ENCODE data around the gene GTF3C4. TPM values are rescaled to one million over a fixed set of nuclear protein-coding genes. Genes with fewer than 3 reads are reported as not detected.
A peak's percentile ranks its signal among the peaks of the same experiment; 100 is the strongest.

The GTF3C4 gene, protein sequence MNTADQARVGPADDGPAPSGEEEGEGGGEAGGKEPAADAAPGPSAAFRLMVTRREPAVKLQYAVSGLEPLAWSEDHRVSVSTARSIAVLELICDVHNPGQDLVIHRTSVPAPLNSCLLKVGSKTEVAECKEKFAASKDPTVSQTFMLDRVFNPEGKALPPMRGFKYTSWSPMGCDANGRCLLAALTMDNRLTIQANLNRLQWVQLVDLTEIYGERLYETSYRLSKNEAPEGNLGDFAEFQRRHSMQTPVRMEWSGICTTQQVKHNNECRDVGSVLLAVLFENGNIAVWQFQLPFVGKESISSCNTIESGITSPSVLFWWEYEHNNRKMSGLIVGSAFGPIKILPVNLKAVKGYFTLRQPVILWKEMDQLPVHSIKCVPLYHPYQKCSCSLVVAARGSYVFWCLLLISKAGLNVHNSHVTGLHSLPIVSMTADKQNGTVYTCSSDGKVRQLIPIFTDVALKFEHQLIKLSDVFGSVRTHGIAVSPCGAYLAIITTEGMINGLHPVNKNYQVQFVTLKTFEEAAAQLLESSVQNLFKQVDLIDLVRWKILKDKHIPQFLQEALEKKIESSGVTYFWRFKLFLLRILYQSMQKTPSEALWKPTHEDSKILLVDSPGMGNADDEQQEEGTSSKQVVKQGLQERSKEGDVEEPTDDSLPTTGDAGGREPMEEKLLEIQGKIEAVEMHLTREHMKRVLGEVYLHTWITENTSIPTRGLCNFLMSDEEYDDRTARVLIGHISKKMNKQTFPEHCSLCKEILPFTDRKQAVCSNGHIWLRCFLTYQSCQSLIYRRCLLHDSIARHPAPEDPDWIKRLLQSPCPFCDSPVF
- 42.5 and 43.6 TPM in 2 replicates for total RNA-seq (2021)
- long read RNA-seq, full-length matches to known transcripts, result 10 of 57 reads
- long read RNA-seq, partial matches to known transcripts, result 36 of 57 reads
- long read RNA-seq, other reads (novel, unspliced or antisense), result 11 of 57 reads

DNA sequence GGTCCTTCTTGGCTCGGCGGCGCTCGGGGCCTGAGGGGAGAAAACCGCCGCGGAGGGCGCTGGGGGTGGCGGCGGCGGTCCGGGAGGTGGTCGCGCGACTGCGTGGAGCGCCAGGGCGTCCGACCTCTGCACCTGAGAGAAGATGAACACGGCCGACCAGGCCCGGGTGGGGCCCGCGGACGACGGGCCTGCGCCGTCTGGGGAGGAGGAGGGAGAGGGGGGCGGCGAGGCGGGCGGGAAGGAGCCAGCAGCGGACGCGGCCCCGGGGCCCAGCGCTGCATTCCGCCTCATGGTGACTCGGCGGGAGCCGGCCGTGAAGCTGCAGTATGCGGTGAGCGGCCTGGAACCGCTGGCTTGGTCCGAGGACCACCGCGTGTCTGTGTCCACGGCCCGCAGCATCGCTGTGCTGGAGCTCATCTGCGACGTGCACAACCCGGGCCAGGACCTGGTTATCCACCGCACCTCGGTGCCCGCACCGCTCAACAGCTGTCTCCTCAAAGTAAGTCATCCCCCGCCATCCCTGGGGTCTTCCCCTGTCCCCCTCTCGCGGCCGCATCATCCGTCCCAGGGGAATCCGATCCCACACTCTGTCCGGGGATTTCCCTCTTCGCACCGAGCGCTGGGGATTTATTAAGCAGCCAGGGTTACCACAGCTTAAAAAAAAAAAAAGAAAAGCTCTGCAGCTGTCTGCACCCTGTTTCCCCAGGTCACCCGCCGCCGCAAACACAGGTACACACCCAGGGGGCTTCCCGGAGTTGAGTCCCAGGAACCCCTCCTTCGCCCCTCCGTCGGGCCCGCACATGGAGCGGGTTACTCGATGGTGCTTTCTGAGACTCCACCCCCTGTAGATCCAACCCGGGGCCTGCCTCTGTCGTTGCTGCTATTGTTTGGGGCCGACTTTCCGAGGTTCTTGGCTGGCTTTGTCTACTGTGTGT, at the start of gene GTF3C4:
Gene GTF3C4 (plus strand): TSS at position 8 of the 935 bp plus-strand sequence. CDS start 135 bp downstream, at position 143.
- TF ChIP-seq, protein P1, sequence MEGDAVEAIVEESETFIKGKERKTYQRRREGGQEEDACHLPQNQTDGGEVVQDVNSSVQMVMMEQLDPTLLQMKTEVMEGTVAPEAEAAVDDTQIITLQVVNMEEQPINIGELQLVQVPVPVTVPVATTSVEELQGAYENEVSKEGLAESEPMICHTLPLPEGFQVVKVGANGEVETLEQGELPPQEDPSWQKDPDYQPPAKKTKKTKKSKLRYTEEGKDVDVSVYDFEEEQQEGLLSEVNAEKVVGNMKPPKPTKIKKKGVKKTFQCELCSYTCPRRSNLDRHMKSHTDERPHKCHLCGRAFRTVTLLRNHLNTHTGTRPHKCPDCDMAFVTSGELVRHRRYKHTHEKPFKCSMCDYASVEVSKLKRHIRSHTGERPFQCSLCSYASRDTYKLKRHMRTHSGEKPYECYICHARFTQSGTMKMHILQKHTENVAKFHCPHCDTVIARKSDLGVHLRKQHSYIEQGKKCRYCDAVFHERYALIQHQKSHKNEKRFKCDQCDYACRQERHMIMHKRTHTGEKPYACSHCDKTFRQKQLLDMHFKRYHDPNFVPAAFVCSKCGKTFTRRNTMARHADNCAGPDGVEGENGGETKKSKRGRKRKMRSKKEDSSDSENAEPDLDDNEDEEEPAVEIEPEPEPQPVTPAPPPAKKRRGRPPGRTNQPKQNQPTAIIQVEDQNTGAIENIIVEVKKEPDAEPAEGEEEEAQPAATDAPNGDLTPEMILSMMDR (conservative IDR thresholded peaks at IDR 0.05), result no peak
- Histone ChIP-seq H3K4me2 (ENCODE audit: insufficient read depth, insufficient read length, low read length) (peak within 1 kb of the TSS; percentile 81), H3K79me2 (ENCODE audit: insufficient read depth, low read length) (peaks cover 43% of the 10 kb centered on the region), H3T11ph (ENCODE audit: low read length) (no peak within 1 kb of the TSS), H2AK5ac (ENCODE audit: insufficient read length, low read length) (no peak within 1 kb of the TSS), H3K9me3 (ENCODE audit: control insufficient read depth, low read depth, low read length) (no peaks in the 10 kb centered on the region), H2AFZ (ENCODE audit: low read length) (no peak within 1 kb of the TSS), H4K8ac (replicated peaks; ENCODE audit: insufficient read length, low read depth, low read length) (no peak within 1 kb of the TSS), H4K91ac (ENCODE audit: insufficient read length, low read depth, low read length) (no peak within 1 kb of the TSS), H3K23me2 (ENCODE audit: insufficient read length, low read depth, low read length, poor library complexity, severe bottlenecking) (peaks cover 5% of the 10 kb centered on the region), H2BK5ac (ENCODE audit: insufficient read length, low read length) (no peak within 1 kb of the TSS), H3K79me1 (ENCODE audit: insufficient read depth, low read depth, low read length, poor library complexity, severe bottlenecking) (no peaks in the 10 kb centered on the region), H3K4ac (ENCODE audit: low read depth, low read length) (no peak within 1 kb of the TSS), H4K5ac (ENCODE audit: insufficient read length, low read depth, low read length) (no peak within 1 kb of the TSS), H3K23ac (ENCODE audit: insufficient read length, low read depth, low read length) (no peak within 1 kb of the TSS), H3K9ac (ENCODE audit: extremely low read depth, insufficient read length, low read length) (peak within 1 kb of the TSS; percentile 75), H2BK120ac (ENCODE audit: low read depth, low read length, poor library complexity, severe bottlenecking) (no peak within 1 kb of the TSS), H3K27ac (ENCODE audit: insufficient read length, low read depth, low read length) (peak within 1 kb of the TSS; percentile 29), H2BK12ac (ENCODE audit: insufficient read length, low read depth, low read length) (no peak within 1 kb of the TSS), H2BK20ac (ENCODE audit: low read depth, low read length, poor library complexity, severe bottlenecking) (no peak within 1 kb of the TSS), H3K14ac (ENCODE audit: insufficient read depth, low read length) (peak within 1 kb of the TSS; percentile 90), H2BK15ac (ENCODE audit: low read depth, low read length) (no peak within 1 kb of the TSS), H3K56ac (ENCODE audit: insufficient read length, low read depth, low read length) (no peak within 1 kb of the TSS), H3K27me3 (ENCODE audit: insufficient read depth, low read length) (no peaks in the 10 kb centered on the region), H3K18ac (ENCODE audit: insufficient read length, low read depth, low read length) (peak within 1 kb of the TSS; percentile 78), H4K20me1 (ENCODE audit: control insufficient read depth, insufficient read depth, insufficient read length) (no peaks in the 10 kb centered on the region), H3K4me1 (ENCODE audit: insufficient read depth, low read length) (no peaks in the 10 kb centered on the region; the same call in 1 of the 2 replicates)
- Mint-ChIP-seq H3K27ac (peak within 1 kb of the TSS; percentile 84 to 94 (median 92); a peak in 6 of 7 replicates), H3K36me3 (ENCODE audit: insufficient read depth in 1 of 3, low read depth in 3 of 3) (peaks cover 13 to 24% (median 24%) of the 10 kb centered on the region in 3 experiments), H3K4me3 (peak within 1 kb of the TSS; percentile 92 to 94), H3K4me1 (peaks cover 38 to 41% of the 10 kb centered on the region in 2 experiments), H3K27me3 (ENCODE audit: low read depth) (no peaks in the 10 kb centered on the region), H3K9me3 (no peaks in the 10 kb centered on the region)
- DNase-seq, result peak; percentile 57
- WGBS (ENCODE audit: extremely low coverage, insufficient read length, low lambda C conversion rate), result no CpG with 5 or more reads among the region's 82 CpGs

Measured in H9 (cell line).